IMR-90 (cell line): ENCODE measurements around the gene SEPTIN8. TPM values are rescaled to one million over a fixed set of nuclear protein-coding genes. Genes with fewer than 3 reads are reported as not detected.
A peak's percentile ranks its signal among the peaks of the same experiment; 100 is the strongest.

ENCODE experiments used
- ATAC-seq: fragments of 200-7000 bp; cut with Tn5 transposase; 2 replicates; pipeline ENCODE4 v1.9.1; 2020; ENCODE audit warnings: low read depth, mild to moderate bottlenecking, moderate library complexity
- BruUV-seq: library from RNA; stranded (reverse); fragments of 400-500 nt; replicated peaks from 2 replicates; lab custom pipeline; 2021; lab: Mats Ljungman, UMichigan
- CTCF ChIA-PET: fragments of 300-600 bp; formaldehyde crosslinking; extraction: SDS; loops from one replicate; lab custom pipeline; 2021; ENCODE audit warnings: antibody characterized with exemption; lab: Yijun Ruan, JAX
- POLR2A ChIA-PET: fragments of 300-600 bp; sonication (Branson Sonifier 250); formaldehyde crosslinking; loops from one replicate; lab custom pipeline; 2022; ENCODE audit warnings: antibody characterized with exemption; ENCODE audit not compliant: unreplicated experiment; lab: Charles Lee
- DNase-seq: peaks from one replicate; pipeline ENCODE4 v3.0.0; 2013
- H2AFZ ChIP-seq: replicated peaks from 2 replicates; pipeline ENCODE3; 2013; ENCODE audit warnings: low read length, mild to moderate bottlenecking; ENCODE audit not compliant: poor library complexity
- H2AK5ac ChIP-seq: 2 replicates; pipeline ENCODE4 v1.6.1; 2013; ENCODE audit warnings: low read depth, low read length, inconsistent platforms
- H2AK9ac ChIP-seq: replicated peaks from 2 replicates; pipeline ENCODE3; 2013; ENCODE audit warnings: mild to moderate bottlenecking, low read depth, low read length, moderate library complexity; ENCODE audit not compliant: poor library complexity
- H2BK120ac ChIP-seq: 2 replicates; pipeline ENCODE4 v1.6.1; 2013; ENCODE audit warnings: low read depth, low read length, inconsistent platforms
- H2BK15ac ChIP-seq: 3 replicates; pipeline ENCODE4 v1.6.1; 2013; ENCODE audit warnings: low read depth, low read length, inconsistent platforms
- H2BK20ac ChIP-seq: 2 replicates; pipeline ENCODE4 v1.6.1; 2013; ENCODE audit warnings: low read depth, mild to moderate bottlenecking, inconsistent platforms, low read length, moderate library complexity
- H2BK5ac ChIP-seq: 2 replicates; pipeline ENCODE4 v1.6.1; 2013; ENCODE audit warnings: mild to moderate bottlenecking, low read depth, low read length, inconsistent platforms; ENCODE audit not compliant: poor library complexity, severe bottlenecking
- H3K14ac ChIP-seq: replicated peaks from 2 replicates; pipeline ENCODE4 v1.6.1; 2013; ENCODE audit warnings: low read depth, low read length, inconsistent platforms
- H3K18ac ChIP-seq: 2 replicates; pipeline ENCODE4 v1.6.1; 2013; ENCODE audit warnings: low read depth, low read length, control low read depth
- H3K23ac ChIP-seq: 2 replicates; pipeline ENCODE4 v1.6.1; 2013; ENCODE audit warnings: low read depth, low read length, inconsistent platforms
- H3K27ac ChIP-seq: 2 replicates; pipeline ENCODE4 v1.5.1; 2013; ENCODE audit warnings: mild to moderate bottlenecking, control low read depth, low read length; ENCODE audit not compliant: insufficient read depth
- H3K27me3 ChIP-seq: 2 replicates; pipeline ENCODE4 v1.6.1; 2013; ENCODE audit warnings: low read length; ENCODE audit not compliant: control insufficient read depth, insufficient read depth
- H3K36me3 ChIP-seq: 2 replicates; pipeline ENCODE4 v1.6.1; 2013; ENCODE audit warnings: low read length, mixed read lengths; ENCODE audit not compliant: control insufficient read depth, insufficient read depth
- H3K4ac ChIP-seq: 2 replicates; pipeline ENCODE4 v1.6.1; 2013; ENCODE audit warnings: low read depth, low read length, inconsistent platforms
- H3K4me1 ChIP-seq: 2 replicates; pipeline ENCODE4 v1.6.1; 2013; ENCODE audit warnings: low read length, mixed read lengths; ENCODE audit not compliant: control insufficient read depth, insufficient read depth
- H3K4me2 ChIP-seq: 2 replicates; pipeline ENCODE4 v1.6.1; 2013; ENCODE audit warnings: low read depth, mild to moderate bottlenecking, control low read depth, low read length, moderate library complexity
- H3K4me3 ChIP-seq: 2 replicates; pipeline ENCODE4 v1.5.1; 2013; ENCODE audit warnings: low read depth, mild to moderate bottlenecking, control low read depth, low read length, moderate library complexity; ENCODE audit not compliant: insufficient read depth
- H3K56ac ChIP-seq: 2 replicates; pipeline ENCODE4 v1.6.1; 2013; ENCODE audit warnings: low read length, inconsistent platforms; ENCODE audit not compliant: insufficient read depth; ENCODE audit errors: extremely low read depth
- H3K79me1 ChIP-seq, 2 experiments: 2 replicates each; pipeline ENCODE4 v1.6.1; 2013; ENCODE audit warnings: low read length in 2 of 2, inconsistent platforms in 1 of 2, low read depth in 1 of 2
- H3K9ac ChIP-seq: 2 replicates; pipeline ENCODE4 v1.6.1; 2013; ENCODE audit warnings: low read depth, low read length, control low read depth
- H3K9me1 ChIP-seq: 2 replicates; pipeline ENCODE4 v1.6.1; 2013; ENCODE audit warnings: low read length, inconsistent platforms; ENCODE audit not compliant: insufficient read depth
- H3K9me3 ChIP-seq: 2 replicates; pipeline ENCODE4 v1.6.1; 2013; ENCODE audit warnings: low read length; ENCODE audit not compliant: control insufficient read depth, insufficient read depth
- H4K20me1 ChIP-seq: 2 replicates; pipeline ENCODE4 v1.6.1; 2013; ENCODE audit warnings: low read length, inconsistent platforms; ENCODE audit not compliant: insufficient read depth
- H4K5ac ChIP-seq: 2 replicates; pipeline ENCODE4 v1.6.1; 2013; ENCODE audit warnings: mild to moderate bottlenecking, low read depth, low read length, control low read depth
- H4K8ac ChIP-seq, 2 experiments: 2 replicates each; pipeline ENCODE4 v1.6.1; 2013; ENCODE audit warnings: low read depth in 2 of 2, low read length in 2 of 2, control low read depth in 1 of 2, inconsistent platforms in 1 of 2
- H4K91ac ChIP-seq: 2 replicates; pipeline ENCODE4 v1.6.1; 2013; ENCODE audit warnings: low read depth, low read length, inconsistent platforms; ENCODE audit not compliant: insufficient read depth
- BHLHE40 ChIP-seq: fragments of 150-350 bp; IDR thresholded peaks from 2 replicates; pipeline ENCODE4 v1.6.1; 2016; ENCODE audit warnings: mild to moderate bottlenecking, low read depth, low read length
- CEBPB ChIP-seq: IDR thresholded peaks from 2 replicates; pipeline ENCODE4 v1.6.1; 2012; ENCODE audit warnings: low read depth, low read length, improper control_type of control experiment
- CHD1 ChIP-seq: IDR thresholded peaks from 2 replicates; pipeline ENCODE4 v1.6.1; 2012; ENCODE audit warnings: low read depth, low read length, improper control_type of control experiment
- CTCF ChIP-seq: conservative IDR thresholded peaks from 2 replicates; pipeline ENCODE4 v1.5.1; 2012; ENCODE audit warnings: mild to moderate bottlenecking, low read depth, low read length, improper control_type of control experiment
- ELK1 ChIP-seq: fragments of 150-350 bp; IDR thresholded peaks from 2 replicates; pipeline ENCODE4 v1.6.1; 2016; ENCODE audit warnings: low read depth, mild to moderate bottlenecking, low read length, moderate library complexity, borderline replicate concordance
- FOS ChIP-seq: fragments of 150-350 bp; IDR thresholded peaks from 2 replicates; pipeline ENCODE4 v1.6.1; 2016; ENCODE audit warnings: low read depth, low read length
- MAFK ChIP-seq: IDR thresholded peaks from 2 replicates; pipeline ENCODE4 v1.6.1; 2012; ENCODE audit warnings: low read depth, low read length, improper control_type of control experiment
- MAZ ChIP-seq: IDR thresholded peaks from 2 replicates; pipeline ENCODE4 v1.6.1; 2012; ENCODE audit warnings: low read depth, mild to moderate bottlenecking, low read length, improper control_type of control experiment, moderate library complexity, borderline replicate concordance
- MXI1 ChIP-seq: IDR thresholded peaks from 2 replicates; pipeline ENCODE4 v1.6.1; 2012; ENCODE audit warnings: low read depth, mild to moderate bottlenecking, low read length, moderate library complexity, borderline replicate concordance
- NFE2L2 ChIP-seq: fragments of 150-350 bp; IDR thresholded peaks from 2 replicates; pipeline ENCODE4 v1.6.1; 2016; ENCODE audit warnings: low read depth, mild to moderate bottlenecking, low read length
- POLR2A ChIP-seq: IDR thresholded peaks from 2 replicates; pipeline ENCODE4 v1.6.1; 2012; ENCODE audit warnings: mild to moderate bottlenecking, low read depth, low read length
- RAD21 ChIP-seq: IDR thresholded peaks from 2 replicates; pipeline ENCODE4 v1.6.1; 2012; ENCODE audit warnings: low read length, improper control_type of control experiment
- RCOR1 ChIP-seq: IDR thresholded peaks from 2 replicates; pipeline ENCODE4 v1.6.1; 2012; ENCODE audit warnings: mild to moderate bottlenecking, low read length, improper control_type of control experiment; ENCODE audit not compliant: insufficient replicate concordance
- RFX5 ChIP-seq: IDR thresholded peaks from 2 replicates; pipeline ENCODE4 v1.8.0; 2012; ENCODE audit warnings: low read depth, mild to moderate bottlenecking, low read length, moderate library complexity
- SMC3 ChIP-seq: fragments of 150-350 bp; IDR thresholded peaks from 2 replicates; pipeline ENCODE4 v1.6.1; 2016; ENCODE audit warnings: low read depth, mild to moderate bottlenecking, antibody characterized with exemption, low read length, moderate library complexity
- USF2 ChIP-seq: fragments of 150-350 bp; IDR thresholded peaks from 2 replicates; pipeline ENCODE4 v1.6.1; 2017; ENCODE audit warnings: mild to moderate bottlenecking, antibody characterized with exemption, low read length, low read depth
- WGBS, 2 experiments: methylation state at CpG; one replicate each; pipeline versions ENCODE4 v1.1.5 to v1.1.7; 2013; ENCODE audit warnings: missing lambda C conversion rate in 2 of 2; ENCODE audit not compliant: insufficient read length in 1 of 2; ENCODE audit errors: extremely low coverage in 2 of 2; 5-methylcytosine and 5-hydroxymethylcytosine counted together
- dilution Hi-C: fragments of 300-500 bp; cut with HindIII; formaldehyde crosslinking; loops from one replicate; pipeline ENCODE4 v1.14.3; 2018; ENCODE audit warnings: low sequenced_read_pairs; ENCODE audit not compliant: unreplicated experiment
- in situ Hi-C: fragments of 300-500 bp; cut with MboI; formaldehyde crosslinking; loops from 3 replicates; pipeline ENCODE4 v1.14.3; 2019; ENCODE audit warnings: low sequenced_read_pairs, inconsistent platforms, mixed read lengths
- intact Hi-C: fragments of 100-400 bp; cut with micrococcal nuclease; formaldehyde crosslinking; loops from 2 replicates; pipeline ENCODE4 v1.10.0; 2022
- polyA plus RNA-seq, 3 experiments: library from polyadenylated mRNA; depleted of rRNA; stranded (reverse); fragments of >200 nt; gene quantifications; 2 replicates each; pipeline ENCODE4 v1.2.3, GENCODE V29; 2012; ENCODE audit warnings: low replicate concordance in 1 of 3
- total RNA-seq: library from RNA; depleted of rRNA; stranded (reverse); fragments of >200 nt; gene quantifications from 2 replicates; pipeline ENCODE4 v1.2.3, GENCODE V29; 2012

Gene SEPTIN8
- total and polyA plus RNA-seq, 2 of the 4 experiments (the other 2 are of a cell fraction): 56.2 to 67.2 TPM

- DNase-seq (no peak), ATAC-seq (no peak)
- TF ChIP-seq MAZ (no peak), RFX5 (no peak), CHD1 (no peak), POLR2A (no peak), FOS (no peak), SMC3 (no peak), MAFK (no peak), BHLHE40 (no peak), MXI1 (no peak), CEBPB (no peak), RCOR1 (no peak), CTCF (no peak), NFE2L2 (no peak), USF2 (no peak), RAD21 (no peak), ELK1 (no peak)
- CTCF ChIA-PET: interaction anchor here (0.5 to 1.9 kb wide), 4 partner anchors 39 to 1240 kb away, joined by 3 to 6 read pairs (median 4); no protein-coding TSS in a partner anchor
- no peak overlapping the region for H4K5ac ChIP-seq
- H3K9ac ChIP-seq: no peak overlapping the region
- no peak overlapping the region for H3K4ac ChIP-seq
- H3K4me3 ChIP-seq: no peak overlapping the region
- H2BK5ac ChIP-seq: no peak overlapping the region
- no TSS peak for BruUV-seq
- in situ Hi-C loops (no loop called here), dilution Hi-C loops (no loop called here), intact Hi-C loops (no loop called here)
- H3K36me3 ChIP-seq: no peaks in the 10 kb centered on the region
- peak overlapping the region; percentile 16 for H2AFZ ChIP-seq
- H3K9me3 ChIP-seq: no peaks in the 10 kb centered on the region
- 0 out of 2 replicates have a peak overlapping the region, but pooled peaks have one; percentile 7 for H3K23ac ChIP-seq
- peaks cover 19% of the 10 kb centered on the region for H3K4me1 ChIP-seq
- peaks cover 29 to 76% of the 10 kb centered on the region in 2 experiments for H3K79me1 ChIP-seq
- H3K27me3 ChIP-seq: no peaks in the 10 kb centered on the region
- POLR2A ChIA-PET: no interaction called here
- H3K18ac ChIP-seq: no peak overlapping the region
- H4K8ac ChIP-seq: 0 out of 4 replicates have a peak overlapping the region, but pooled peaks of 1 of the 2 experiments have one; percentile 5
- H3K56ac ChIP-seq: no peak overlapping the region
- no peak overlapping the region for H2BK20ac ChIP-seq
- H2BK15ac ChIP-seq: no peak overlapping the region
- no peak overlapping the region for H2BK120ac ChIP-seq
- no peak overlapping the region for H3K4me2 ChIP-seq
- peak overlapping the region; percentile 33; the same call in 1 of the 2 replicates for H2AK5ac ChIP-seq
- no peak overlapping the region for H3K14ac ChIP-seq
- peaks cover 47% of the 10 kb centered on the region for H3K9me1 ChIP-seq
- 100% methylated on average over 1 of the region's 3 CpGs; no CpG with 5 or more reads in 1 of the 2 experiments for WGBS, 2 experiments
- peak overlapping the region; percentile 30 for H2AK9ac ChIP-seq
- peaks cover 48% of the 10 kb centered on the region for H4K20me1 ChIP-seq
- H4K91ac ChIP-seq: no peak overlapping the region
- H3K27ac ChIP-seq: no peak overlapping the region
Measured at GRCh38 chr5:132774406-132774805, 2.6 kb downstream of the SEPTIN8 start.
